KMS-11 (cell line): Measurements from ENCODE around the gene ACVR2B.

Experiments
- H2AFZ ChIP-seq: fragments of 200-600 bp; sonication (generic); 2 replicates; pipeline ENCODE4 v1.6.1; 2016; ENCODE audit warnings: antibody characterized with exemption, mixed run types, low read depth
- H3K27ac ChIP-seq: fragments of 200-600 bp; sonication (generic); 2 replicates; pipeline ENCODE4 v1.6.1; 2016; ENCODE audit warnings: mild to moderate bottlenecking, mixed run types
- H3K27me3 ChIP-seq: fragments of 200-600 bp; sonication (generic); 2 replicates; pipeline ENCODE4 v1.6.1; 2017; ENCODE audit warnings: mild to moderate bottlenecking, low read depth, mixed run types, moderate library complexity; ENCODE audit not compliant: insufficient read depth
- H3K36me3 ChIP-seq: fragments of 200-600 bp; sonication (generic); 2 replicates; pipeline ENCODE4 v1.6.1; 2017; ENCODE audit warnings: mild to moderate bottlenecking, mixed run types; ENCODE audit not compliant: insufficient read depth
- H3K4me1 ChIP-seq: fragments of 200-600 bp; sonication (generic); 2 replicates; pipeline ENCODE4 v1.6.1; 2016; ENCODE audit warnings: mild to moderate bottlenecking, low read depth, mixed run types; ENCODE audit not compliant: poor library complexity, severe bottlenecking
- H3K4me2 ChIP-seq: fragments of 200-600 bp; sonication (generic); 2 replicates; pipeline ENCODE4 v1.7.0; 2016; ENCODE audit warnings: mild to moderate bottlenecking, mixed run types
- H3K4me3 ChIP-seq: fragments of 200-600 bp; sonication (generic); IDR thresholded peaks from 2 replicates; pipeline ENCODE4 v1.6.1; 2017; ENCODE audit warnings: low read depth, low read length, mixed read lengths; ENCODE audit not compliant: insufficient read depth
- H3K79me2 ChIP-seq: fragments of 200-600 bp; sonication (generic); 2 replicates; pipeline ENCODE4 v1.6.1; 2016; ENCODE audit warnings: low read depth, mixed run types; ENCODE audit not compliant: insufficient read depth
- H3K9ac ChIP-seq: fragments of 200-600 bp; sonication (generic); 2 replicates; pipeline ENCODE4 v1.6.1; 2016; ENCODE audit warnings: mild to moderate bottlenecking, mixed run types
- H4K20me1 ChIP-seq: fragments of 200-600 bp; sonication (generic); 2 replicates; pipeline ENCODE4 v1.6.1; 2016; ENCODE audit warnings: mild to moderate bottlenecking, mixed run types; ENCODE audit not compliant: insufficient read depth
- TF ChIP-seq, protein P1 (sequence below): fragments of 200-600 bp; sonication (generic); conservative IDR thresholded peaks from 2 replicates; pipeline ENCODE4 v1.6.1; 2017; ENCODE audit warnings: low read depth, mild to moderate bottlenecking, antibody characterized with exemption, low read length, moderate library complexity, mixed read lengths

Gene ACVR2B

DNA sequence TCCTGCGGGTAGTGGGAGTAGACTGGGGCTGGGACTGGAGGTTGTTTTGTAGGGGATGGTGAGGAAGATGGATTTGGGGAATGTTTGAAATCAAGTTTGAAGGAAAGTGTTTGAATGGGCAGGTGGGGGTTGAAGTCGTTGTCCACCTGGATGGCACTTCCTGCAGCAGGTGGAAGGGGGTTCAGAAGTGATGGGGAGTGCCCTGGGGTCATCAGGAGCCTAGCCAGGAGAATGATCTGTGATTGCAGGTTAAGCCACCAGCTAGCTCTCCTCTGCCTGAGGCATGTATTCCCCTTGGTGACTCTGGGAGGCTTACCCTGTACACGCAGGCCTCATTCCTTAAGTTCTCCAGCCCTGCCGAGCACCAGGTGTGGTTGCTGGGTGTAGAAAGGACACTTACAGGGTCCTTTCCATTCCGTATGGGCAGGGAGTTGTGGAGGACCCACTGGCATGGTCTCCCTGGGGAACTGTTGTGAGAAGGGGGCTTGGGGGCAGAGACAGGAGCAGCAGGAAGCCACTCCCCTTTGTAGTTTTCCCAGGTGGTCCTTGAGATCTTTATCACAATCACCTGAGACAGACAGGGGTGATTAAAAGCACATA is 22.6 kb downstream of the ACVR2B start:
- Histone ChIP-seq H3K4me2 (no peak overlapping the region), H4K20me1 (no peaks in the 10 kb centered on the region), H2AFZ (no peak overlapping the region), H3K4me3 (no peak overlapping the region), H3K79me2 (no peaks in the 10 kb centered on the region), H3K27ac (no peak overlapping the region), H3K9ac (no peak overlapping the region), H3K36me3 (no peaks in the 10 kb centered on the region), H3K27me3 (no peaks in the 10 kb centered on the region), H3K4me1 (no peaks in the 10 kb centered on the region)
- TF ChIP-seq, protein P1, sequence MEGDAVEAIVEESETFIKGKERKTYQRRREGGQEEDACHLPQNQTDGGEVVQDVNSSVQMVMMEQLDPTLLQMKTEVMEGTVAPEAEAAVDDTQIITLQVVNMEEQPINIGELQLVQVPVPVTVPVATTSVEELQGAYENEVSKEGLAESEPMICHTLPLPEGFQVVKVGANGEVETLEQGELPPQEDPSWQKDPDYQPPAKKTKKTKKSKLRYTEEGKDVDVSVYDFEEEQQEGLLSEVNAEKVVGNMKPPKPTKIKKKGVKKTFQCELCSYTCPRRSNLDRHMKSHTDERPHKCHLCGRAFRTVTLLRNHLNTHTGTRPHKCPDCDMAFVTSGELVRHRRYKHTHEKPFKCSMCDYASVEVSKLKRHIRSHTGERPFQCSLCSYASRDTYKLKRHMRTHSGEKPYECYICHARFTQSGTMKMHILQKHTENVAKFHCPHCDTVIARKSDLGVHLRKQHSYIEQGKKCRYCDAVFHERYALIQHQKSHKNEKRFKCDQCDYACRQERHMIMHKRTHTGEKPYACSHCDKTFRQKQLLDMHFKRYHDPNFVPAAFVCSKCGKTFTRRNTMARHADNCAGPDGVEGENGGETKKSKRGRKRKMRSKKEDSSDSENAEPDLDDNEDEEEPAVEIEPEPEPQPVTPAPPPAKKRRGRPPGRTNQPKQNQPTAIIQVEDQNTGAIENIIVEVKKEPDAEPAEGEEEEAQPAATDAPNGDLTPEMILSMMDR = no peak

DNA sequence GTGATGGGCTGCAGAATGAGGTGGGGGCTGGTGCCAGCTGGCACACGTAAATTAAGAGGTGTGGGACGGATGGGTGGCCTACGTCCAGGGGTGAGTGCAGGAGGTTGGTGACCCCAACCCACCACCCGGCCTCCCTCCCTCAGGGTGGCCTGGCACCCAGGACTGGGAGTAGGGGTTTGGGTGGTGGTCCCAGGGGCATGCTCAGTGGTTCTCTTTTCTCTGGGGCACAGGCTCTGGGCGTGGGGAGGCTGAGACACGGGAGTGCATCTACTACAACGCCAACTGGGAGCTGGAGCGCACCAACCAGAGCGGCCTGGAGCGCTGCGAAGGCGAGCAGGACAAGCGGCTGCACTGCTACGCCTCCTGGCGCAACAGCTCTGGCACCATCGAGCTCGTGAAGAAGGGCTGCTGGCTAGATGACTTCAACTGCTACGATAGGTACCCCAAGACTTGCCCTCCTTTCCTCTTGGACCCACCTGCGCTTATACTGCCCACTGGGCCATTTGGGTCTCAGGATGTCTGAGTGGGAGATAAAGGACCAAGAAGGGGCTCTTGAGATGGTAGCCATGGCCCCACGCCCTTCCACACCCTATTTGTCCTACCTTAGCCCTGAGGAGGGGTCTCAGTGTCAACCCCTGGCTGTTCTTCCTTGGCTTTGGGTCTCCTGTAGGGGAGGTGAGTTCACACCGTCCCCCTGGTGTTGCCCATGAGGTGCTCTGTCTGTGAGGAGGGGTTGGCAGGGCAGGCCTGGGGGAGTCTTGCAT is 23.5 kb downstream of the ACVR2B start:
- H3K4me3 ChIP-seq = no peak overlapping the region
- TF ChIP-seq, protein P1 = no peak
- no peaks in the 10 kb centered on the region for H3K36me3 ChIP-seq
- no peaks in the 10 kb centered on the region for H4K20me1 ChIP-seq
- no peak overlapping the region for H2AFZ ChIP-seq
- no peaks in the 10 kb centered on the region for H3K4me1 ChIP-seq
- no peak overlapping the region for H3K27ac ChIP-seq
- no peaks in the 10 kb centered on the region for H3K79me2 ChIP-seq
- no peaks in the 10 kb centered on the region for H3K27me3 ChIP-seq
- H3K4me2 ChIP-seq = no peak overlapping the region
- no peak overlapping the region for H3K9ac ChIP-seq

DNA sequence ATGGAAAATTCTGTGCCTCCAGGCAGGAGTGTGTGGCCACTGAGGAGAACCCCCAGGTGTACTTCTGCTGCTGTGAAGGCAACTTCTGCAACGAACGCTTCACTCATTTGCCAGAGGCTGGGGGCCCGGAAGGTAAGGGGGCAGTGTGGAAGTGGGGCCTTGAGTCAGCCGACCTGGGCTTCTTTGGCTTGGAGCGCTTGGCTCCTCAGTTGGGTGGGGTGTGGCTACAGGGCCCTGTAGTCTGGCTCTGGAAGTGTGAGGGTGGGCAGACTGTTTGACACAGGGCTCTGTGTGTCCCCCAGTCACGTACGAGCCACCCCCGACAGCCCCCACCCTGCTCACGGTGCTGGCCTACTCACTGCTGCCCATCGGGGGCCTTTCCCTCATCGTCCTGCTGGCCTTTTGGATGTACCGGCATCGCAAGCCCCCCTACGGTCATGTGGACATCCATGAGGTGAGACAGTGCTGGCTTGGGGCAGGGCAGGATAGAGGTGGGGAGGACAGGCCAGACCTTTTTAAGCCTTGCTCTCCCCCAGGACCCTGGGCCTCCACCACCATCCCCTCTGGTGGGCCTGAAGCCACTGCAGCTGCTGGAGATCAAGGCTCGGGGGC is 24.3 kb downstream of the ACVR2B start:
- TF ChIP-seq, protein P1 = no peak
- no peak overlapping the region for H2AFZ ChIP-seq
- no peak overlapping the region for H3K27ac ChIP-seq
- H3K4me3 ChIP-seq = no peak overlapping the region
- H3K79me2 ChIP-seq = no peaks in the 10 kb centered on the region
- H3K27me3 ChIP-seq = no peaks in the 10 kb centered on the region
- no peaks in the 10 kb centered on the region for H3K36me3 ChIP-seq
- no peak overlapping the region for H3K9ac ChIP-seq
- H3K4me2 ChIP-seq = no peak overlapping the region
- no peaks in the 10 kb centered on the region for H4K20me1 ChIP-seq
- no peaks in the 10 kb centered on the region for H3K4me1 ChIP-seq

DNA sequence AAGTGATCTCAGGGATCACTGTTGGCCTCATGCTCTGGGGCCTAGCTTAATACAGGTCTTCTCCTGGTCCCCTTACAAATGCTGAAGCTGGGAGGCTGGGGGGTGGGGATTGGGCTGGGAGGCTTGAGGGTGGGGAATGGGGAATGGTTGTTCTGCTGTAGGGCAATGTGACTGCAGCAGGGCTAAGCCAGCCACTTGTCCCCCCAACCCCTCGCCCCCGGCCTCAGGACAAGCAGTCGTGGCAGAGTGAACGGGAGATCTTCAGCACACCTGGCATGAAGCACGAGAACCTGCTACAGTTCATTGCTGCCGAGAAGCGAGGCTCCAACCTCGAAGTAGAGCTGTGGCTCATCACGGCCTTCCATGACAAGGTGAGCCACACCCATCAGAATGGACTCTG is 25.2 kb downstream of the ACVR2B start:
- H3K36me3 ChIP-seq = no peaks in the 10 kb centered on the region
- H2AFZ ChIP-seq = no peak overlapping the region
- no peak overlapping the region for H3K9ac ChIP-seq
- H3K27ac ChIP-seq = no peak overlapping the region
- H3K79me2 ChIP-seq = no peaks in the 10 kb centered on the region
- no peak overlapping the region for H3K4me3 ChIP-seq
- H3K4me2 ChIP-seq = no peak overlapping the region
- TF ChIP-seq, protein P1 = no peak
- no peaks in the 10 kb centered on the region for H4K20me1 ChIP-seq
- H3K4me1 ChIP-seq = no peaks in the 10 kb centered on the region
- no peaks in the 10 kb centered on the region for H3K27me3 ChIP-seq
